NCI-H526 (cell line): ENCODE results near the gene MAPK8IP3.

Experiments
- DNase-seq, 2 experiments: peaks; one replicate each; lab custom pipeline; 2025; lab: John Stamatoyannopoulos, UW

MAPK8IP3 gene

GRCh38 chr16:1741553-1742165, 35.7 kb downstream of the MAPK8IP3 start:
- no peak for DNase-seq

- no peak for DNase-seq
Measured at GRCh38 chr16:1743376-1744337, 37.7 kb downstream of the MAPK8IP3 start.

- no peak for DNase-seq
Measured at GRCh38 chr16:1744338-1744840, 38.4 kb downstream of the MAPK8IP3 start.

GRCh38 chr16:1745181-1745899, 39.3 kb downstream of the MAPK8IP3 start:
- no peak for DNase-seq

GRCh38 chr16:1745900-1746692, 40.1 kb downstream of the MAPK8IP3 start:
- no peak for DNase-seq

- no peak for DNase-seq
Measured at GRCh38 chr16:1746693-1747195, 40.7 kb downstream of the MAPK8IP3 start.

GRCh38 chr16:1747934-1748333, 41.9 kb downstream of the MAPK8IP3 start:
- DNase-seq, result no peak

GRCh38 chr16:1749152-1750117, 43.4 kb downstream of the MAPK8IP3 start:
- no peak for DNase-seq

GRCh38 chr16:1751946-1752345, 46.0 kb downstream of the MAPK8IP3 start:
- DNase-seq, result no peak

GRCh38 chr16:1752853-1753252, 46.9 kb downstream of the MAPK8IP3 start:
- no peak for DNase-seq

GRCh38 chr16:1754204-1754603, 48.2 kb downstream of the MAPK8IP3 start:
- no peak for DNase-seq

- DNase-seq, result no peak
Measured at GRCh38 chr16:1757714-1758461, 51.9 kb downstream of the MAPK8IP3 start.

- DNase-seq, result no peak
Measured at GRCh38 chr16:1758923-1759322, 52.9 kb downstream of the MAPK8IP3 start.

GRCh38 chr16:1759511-1759910, 53.5 kb downstream of the MAPK8IP3 start:
- DNase-seq, result no peak

- DNase-seq, result no peak
Measured at GRCh38 chr16:1760911-1761310, 54.9 kb downstream of the MAPK8IP3 start.

GRCh38 chr16:1761751-1762150, 55.8 kb downstream of the MAPK8IP3 start:
- DNase-seq, result no peak

GRCh38 chr16:1762196-1762878, 56.3 kb downstream of the MAPK8IP3 start:
- DNase-seq, result no peak

- no peak for DNase-seq
Measured at GRCh38 chr16:1762879-1763520, 57.0 kb downstream of the MAPK8IP3 start.
